Measurements from ENCODE around the gene KRR1.
A peak's percentile ranks its signal among the peaks of the same experiment; 100 is the strongest.

Gene KRR1

DNA sequence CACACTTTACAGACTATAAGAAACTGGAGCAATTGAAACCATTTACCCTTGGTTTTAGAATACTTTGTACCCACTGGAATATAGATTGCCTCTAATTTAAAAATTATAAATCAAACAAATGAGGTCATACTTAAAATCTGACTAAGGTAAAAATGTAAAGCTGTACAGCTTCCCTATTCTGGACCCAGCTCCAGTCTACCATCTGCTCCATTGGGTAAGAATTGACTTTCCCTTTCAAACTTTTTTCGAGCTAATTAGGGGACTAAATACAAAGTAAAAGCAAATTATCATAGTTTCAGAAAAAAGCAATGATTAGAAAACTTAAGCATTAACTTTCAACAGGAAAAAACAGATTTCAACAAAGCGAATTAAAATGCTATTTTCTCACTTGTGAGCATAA, 4.3 kb downstream of the KRR1 start:
- TF ChIP-seq, protein P1, sequence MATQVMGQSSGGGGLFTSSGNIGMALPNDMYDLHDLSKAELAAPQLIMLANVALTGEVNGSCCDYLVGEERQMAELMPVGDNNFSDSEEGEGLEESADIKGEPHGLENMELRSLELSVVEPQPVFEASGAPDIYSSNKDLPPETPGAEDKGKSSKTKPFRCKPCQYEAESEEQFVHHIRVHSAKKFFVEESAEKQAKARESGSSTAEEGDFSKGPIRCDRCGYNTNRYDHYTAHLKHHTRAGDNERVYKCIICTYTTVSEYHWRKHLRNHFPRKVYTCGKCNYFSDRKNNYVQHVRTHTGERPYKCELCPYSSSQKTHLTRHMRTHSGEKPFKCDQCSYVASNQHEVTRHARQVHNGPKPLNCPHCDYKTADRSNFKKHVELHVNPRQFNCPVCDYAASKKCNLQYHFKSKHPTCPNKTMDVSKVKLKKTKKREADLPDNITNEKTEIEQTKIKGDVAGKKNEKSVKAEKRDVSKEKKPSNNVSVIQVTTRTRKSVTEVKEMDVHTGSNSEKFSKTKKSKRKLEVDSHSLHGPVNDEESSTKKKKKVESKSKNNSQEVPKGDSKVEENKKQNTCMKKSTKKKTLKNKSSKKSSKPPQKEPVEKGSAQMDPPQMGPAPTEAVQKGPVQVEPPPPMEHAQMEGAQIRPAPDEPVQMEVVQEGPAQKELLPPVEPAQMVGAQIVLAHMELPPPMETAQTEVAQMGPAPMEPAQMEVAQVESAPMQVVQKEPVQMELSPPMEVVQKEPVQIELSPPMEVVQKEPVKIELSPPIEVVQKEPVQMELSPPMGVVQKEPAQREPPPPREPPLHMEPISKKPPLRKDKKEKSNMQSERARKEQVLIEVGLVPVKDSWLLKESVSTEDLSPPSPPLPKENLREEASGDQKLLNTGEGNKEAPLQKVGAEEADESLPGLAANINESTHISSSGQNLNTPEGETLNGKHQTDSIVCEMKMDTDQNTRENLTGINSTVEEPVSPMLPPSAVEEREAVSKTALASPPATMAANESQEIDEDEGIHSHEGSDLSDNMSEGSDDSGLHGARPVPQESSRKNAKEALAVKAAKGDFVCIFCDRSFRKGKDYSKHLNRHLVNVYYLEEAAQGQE (IDR thresholded peaks at IDR 0.05; ENCODE audit: low read depth), result no peak
- no peak for TF ChIP-seq MAX (IDR thresholded peaks at IDR 0.05)
- no peak for TF ChIP-seq YY1 (IDR thresholded peaks at IDR 0.05; ENCODE audit: low read depth)
- TF ChIP-seq NFIC (IDR thresholded peaks at IDR 0.05), result no peak

GRCh38 chr12:75505706-75506312, 5.6 kb downstream of the KRR1 start:
- TF ChIP-seq RAD21 (IDR thresholded peaks at IDR 0.05; ENCODE audit: low read depth) (peak; percentile 32), TCF12 (IDR thresholded peaks at IDR 0.05; ENCODE audit: low read depth) (no peak)

GRCh38 chr12:75503866-75504265, 7.5 kb downstream of the KRR1 start:
- no peak for TF ChIP-seq ZBTB7A (IDR thresholded peaks at IDR 0.05; ENCODE audit: low read depth)
- no peak for TF ChIP-seq TEAD4 (IDR thresholded peaks at IDR 0.05)
- TF ChIP-seq FOXM1 (IDR thresholded peaks at IDR 0.05; ENCODE audit: borderline replicate concordance, low read depth), result no peak
- no peak for TF ChIP-seq YY1 (IDR thresholded peaks at IDR 0.05; ENCODE audit: low read depth)
- TF ChIP-seq, protein P2, sequence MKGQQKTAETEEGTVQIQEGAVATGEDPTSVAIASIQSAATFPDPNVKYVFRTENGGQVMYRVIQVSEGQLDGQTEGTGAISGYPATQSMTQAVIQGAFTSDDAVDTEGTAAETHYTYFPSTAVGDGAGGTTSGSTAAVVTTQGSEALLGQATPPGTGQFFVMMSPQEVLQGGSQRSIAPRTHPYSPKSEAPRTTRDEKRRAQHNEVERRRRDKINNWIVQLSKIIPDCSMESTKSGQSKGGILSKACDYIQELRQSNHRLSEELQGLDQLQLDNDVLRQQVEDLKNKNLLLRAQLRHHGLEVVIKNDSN (IDR thresholded peaks at IDR 0.05), result no peak
- no peak for TF ChIP-seq RAD21 (IDR thresholded peaks at IDR 0.05; ENCODE audit: low read depth)
- TF ChIP-seq, protein P1 (IDR thresholded peaks at IDR 0.05; ENCODE audit: low read depth), result no peak
- TF ChIP-seq MAX (IDR thresholded peaks at IDR 0.05), result no peak
- no peak for TF ChIP-seq CEBPB (IDR thresholded peaks at IDR 0.05)

DNA sequence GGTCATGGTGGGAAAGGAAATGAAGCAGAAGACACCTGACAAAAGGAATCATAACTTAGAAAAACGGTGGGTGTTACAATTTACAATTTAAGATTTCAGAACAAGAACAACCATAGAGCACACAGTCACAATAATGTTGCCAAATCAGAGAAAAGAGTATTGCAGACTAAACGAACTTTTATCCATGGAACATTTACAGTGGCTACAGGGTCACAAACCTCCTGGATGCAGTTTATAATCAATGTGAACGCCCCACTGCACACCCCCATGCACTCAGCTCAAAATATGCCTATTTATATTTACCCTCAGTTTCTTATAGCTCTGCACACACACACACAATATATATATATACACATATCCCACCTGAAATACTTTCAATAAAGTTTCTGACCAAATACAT, 8.0 kb downstream of the KRR1 start:
- no peak for TF ChIP-seq TAF1 (IDR thresholded peaks at IDR 0.05; ENCODE audit: low read depth)
- TF ChIP-seq, protein P1 (IDR thresholded peaks at IDR 0.05; ENCODE audit: low read depth), result no peak
- TF ChIP-seq RAD21 (IDR thresholded peaks at IDR 0.05; ENCODE audit: low read depth), result no peak
- TF ChIP-seq, protein P2 (IDR thresholded peaks at IDR 0.05), result no peak
- TF ChIP-seq ZBTB7A (IDR thresholded peaks at IDR 0.05; ENCODE audit: low read depth), result no peak
- TF ChIP-seq TEAD4 (IDR thresholded peaks at IDR 0.05), result no peak
- no peak for TF ChIP-seq TCF12 (IDR thresholded peaks at IDR 0.05; ENCODE audit: low read depth)
- TF ChIP-seq CREB1 (IDR thresholded peaks at IDR 0.05; ENCODE audit: low read depth), result no peak
- no peak for TF ChIP-seq FOXM1 (IDR thresholded peaks at IDR 0.05; ENCODE audit: borderline replicate concordance, low read depth)

- no peak for TF ChIP-seq EGR1 (IDR thresholded peaks at IDR 0.05)
- TF ChIP-seq YY1 (IDR thresholded peaks at IDR 0.05; ENCODE audit: low read depth), result no peak
- TF ChIP-seq, protein P1 (IDR thresholded peaks at IDR 0.05; ENCODE audit: low read depth), result no peak
- no peak for TF ChIP-seq TCF12 (IDR thresholded peaks at IDR 0.05; ENCODE audit: low read depth)
- no peak for TF ChIP-seq NFIC (IDR thresholded peaks at IDR 0.05)
- no peak for TF ChIP-seq FOXM1 (IDR thresholded peaks at IDR 0.05; ENCODE audit: borderline replicate concordance, low read depth)
- no peak for TF ChIP-seq TAF1 (IDR thresholded peaks at IDR 0.05; ENCODE audit: low read depth)
- no peak for TF ChIP-seq RAD21 (IDR thresholded peaks at IDR 0.05; ENCODE audit: low read depth)
- TF ChIP-seq MAX (IDR thresholded peaks at IDR 0.05), result no peak
- no peak for TF ChIP-seq ZBTB7A (IDR thresholded peaks at IDR 0.05; ENCODE audit: low read depth)
- TF ChIP-seq, protein P2 (IDR thresholded peaks at IDR 0.05), result no peak
- no peak for TF ChIP-seq TEAD4 (IDR thresholded peaks at IDR 0.05)
- TF ChIP-seq CEBPB (IDR thresholded peaks at IDR 0.05), result no peak
Measured at GRCh38 chr12:75491169-75491568, 20.2 kb downstream of the KRR1 start.

Data from Ishikawa (cell line).